Activated naive CD8-positive, alpha-beta T cell treated with anti-CD3 and anti-CD28 coated beads, Interleukin-2, amount 50 U/mL, for 24 hours (primary cell): ENCODE results near the gene TEKT2.

Experiments used
- ATAC-seq: fragments of 150-1000 bp; cut with Tn5 transposase; one replicate; pipeline ENCODE4 v1.10.0; 2021
- DNase-seq: peaks from one replicate; pipeline ENCODE4 v3.0.0; 2021
- H3K27ac Mint-ChIP-seq: one replicate; pipeline ENCODE4 v1.8.0; 2021; ENCODE audit warnings: mild to moderate bottlenecking, mixed read lengths
- H3K27me3 Mint-ChIP-seq: one replicate; pipeline ENCODE4 v1.8.0; 2021; ENCODE audit warnings: mixed read lengths
- H3K36me3 Mint-ChIP-seq: one replicate; pipeline ENCODE4 v1.8.0; 2021; ENCODE audit warnings: low read depth, mixed read lengths
- H3K4me1 Mint-ChIP-seq: one replicate; pipeline ENCODE4 v1.8.0; 2021; ENCODE audit warnings: mixed read lengths
- H3K4me3 Mint-ChIP-seq: one replicate; pipeline ENCODE4 v1.8.0; 2021; ENCODE audit warnings: mild to moderate bottlenecking, moderate library complexity, mixed read lengths
- H3K9me3 Mint-ChIP-seq: one replicate; pipeline ENCODE4 v1.8.0; 2021; ENCODE audit warnings: mixed read lengths

The TEKT2 gene

GRCh38 chr1:36083635-36084496 lies at the start of gene TEKT2:
Gene TEKT2, plus strand, starts transcription at chr1:36084094. Its CDS starts 828 bp downstream, at chr1:36084922.
- DNase-seq (peak; percentile 32), ATAC-seq (no peak)
- Mint-ChIP-seq H3K36me3 (no peaks in the 10 kb centered on the region), H3K27me3 (peaks cover 37% of the 10 kb centered on the region), H3K27ac (no peak within 1 kb of the TSS), H3K9me3 (no peaks in the 10 kb centered on the region), H3K4me3 (peak within 1 kb of the TSS; percentile 34), H3K4me1 (peaks cover 4% of the 10 kb centered on the region)

GRCh38 chr1:36034692-36035091 lies 49.2 kb upstream of the TEKT2 start:
- Mint-ChIP-seq H3K27me3 (no peaks in the 10 kb centered on the region), H3K4me1 (no peaks in the 10 kb centered on the region), H3K27ac (no peak overlapping the region), H3K36me3 (peaks cover 19% of the 10 kb centered on the region), H3K4me3 (no peak overlapping the region), H3K9me3 (no peaks in the 10 kb centered on the region)
- DNase-seq, result no peak
- no peak for ATAC-seq

GRCh38 chr1:36035154-36035553 lies 48.7 kb upstream of the TEKT2 start:
- Mint-ChIP-seq H3K9me3 (no peaks in the 10 kb centered on the region), H3K4me1 (no peaks in the 10 kb centered on the region), H3K27ac (no peak overlapping the region), H3K36me3 (peaks cover 23% of the 10 kb centered on the region), H3K4me3 (no peak overlapping the region), H3K27me3 (no peaks in the 10 kb centered on the region)
- no peak for ATAC-seq
- no peak for DNase-seq

GRCh38 chr1:36040238-36040637 lies 43.7 kb upstream of the TEKT2 start:
- ATAC-seq, result no peak
- no peak for DNase-seq
- Mint-ChIP-seq H3K36me3 (peaks cover 20% of the 10 kb centered on the region), H3K9me3 (no peaks in the 10 kb centered on the region), H3K27ac (no peak overlapping the region), H3K4me1 (no peaks in the 10 kb centered on the region), H3K4me3 (no peak overlapping the region), H3K27me3 (no peaks in the 10 kb centered on the region)

- Mint-ChIP-seq H3K27me3 (no peaks in the 10 kb centered on the region), H3K4me3 (no peak overlapping the region), H3K9me3 (peaks cover 4% of the 10 kb centered on the region), H3K4me1 (no peaks in the 10 kb centered on the region), H3K27ac (no peak overlapping the region), H3K36me3 (peaks cover 23% of the 10 kb centered on the region)
- ATAC-seq, result no peak
- no peak for DNase-seq
Measured at GRCh38 chr1:36051821-36052220, 32.1 kb upstream of the TEKT2 start.

GRCh38 chr1:36053978-36054377 lies 29.9 kb upstream of the TEKT2 start:
- no peak for DNase-seq
- no peak for ATAC-seq
- H3K4me1 Mint-ChIP-seq, result no peaks in the 10 kb centered on the region
- H3K9me3 Mint-ChIP-seq, result no peaks in the 10 kb centered on the region
- H3K27me3 Mint-ChIP-seq, result no peaks in the 10 kb centered on the region
- no peak overlapping the region for H3K4me3 Mint-ChIP-seq
- H3K36me3 Mint-ChIP-seq, result peaks cover 2% of the 10 kb centered on the region
- no peak overlapping the region for H3K27ac Mint-ChIP-seq

- Mint-ChIP-seq H3K27ac (no peak overlapping the region), H3K4me3 (no peak overlapping the region), H3K9me3 (no peaks in the 10 kb centered on the region), H3K27me3 (no peaks in the 10 kb centered on the region), H3K4me1 (no peaks in the 10 kb centered on the region), H3K36me3 (no peaks in the 10 kb centered on the region)
- no peak for DNase-seq
- no peak for ATAC-seq
Measured at GRCh38 chr1:36055706-36056105, 28.2 kb upstream of the TEKT2 start.

GRCh38 chr1:36062315-36062714 lies 21.6 kb upstream of the TEKT2 start:
- no peak for ATAC-seq
- H3K36me3 Mint-ChIP-seq, result no peaks in the 10 kb centered on the region
- H3K27me3 Mint-ChIP-seq, result no peaks in the 10 kb centered on the region
- H3K4me1 Mint-ChIP-seq, result no peaks in the 10 kb centered on the region
- no peak for DNase-seq
- H3K27ac Mint-ChIP-seq, result no peak overlapping the region
- no peak overlapping the region for H3K4me3 Mint-ChIP-seq
- no peaks in the 10 kb centered on the region for H3K9me3 Mint-ChIP-seq

GRCh38 chr1:36067871-36068270 lies 16.0 kb upstream of the TEKT2 start:
- Mint-ChIP-seq H3K36me3 (no peaks in the 10 kb centered on the region), H3K27me3 (no peaks in the 10 kb centered on the region), H3K4me1 (no peaks in the 10 kb centered on the region), H3K4me3 (no peak overlapping the region), H3K27ac (no peak overlapping the region), H3K9me3 (no peaks in the 10 kb centered on the region)
- ATAC-seq (no peak), DNase-seq (no peak)

GRCh38 chr1:36068866-36069265 lies 15.0 kb upstream of the TEKT2 start:
- no peak overlapping the region for H3K27ac Mint-ChIP-seq
- no peak for DNase-seq
- H3K9me3 Mint-ChIP-seq, result no peaks in the 10 kb centered on the region
- no peaks in the 10 kb centered on the region for H3K27me3 Mint-ChIP-seq
- H3K4me3 Mint-ChIP-seq, result no peak overlapping the region
- no peaks in the 10 kb centered on the region for H3K36me3 Mint-ChIP-seq
- no peaks in the 10 kb centered on the region for H3K4me1 Mint-ChIP-seq
- ATAC-seq, result no peak

- Mint-ChIP-seq H3K4me1 (no peaks in the 10 kb centered on the region), H3K9me3 (no peaks in the 10 kb centered on the region), H3K4me3 (no peak overlapping the region), H3K27me3 (no peaks in the 10 kb centered on the region), H3K27ac (no peak overlapping the region), H3K36me3 (no peaks in the 10 kb centered on the region)
- DNase-seq (no peak), ATAC-seq (no peak)
Measured at GRCh38 chr1:36070349-36070748, 13.5 kb upstream of the TEKT2 start.

GRCh38 chr1:36076979-36077573 lies 6.8 kb upstream of the TEKT2 start:
- DNase-seq, result no peak
- Mint-ChIP-seq H3K4me1 (no peaks in the 10 kb centered on the region), H3K4me3 (no peak overlapping the region), H3K36me3 (no peaks in the 10 kb centered on the region), H3K9me3 (no peaks in the 10 kb centered on the region), H3K27ac (no peak overlapping the region), H3K27me3 (peaks cover 15% of the 10 kb centered on the region)
- no peak for ATAC-seq

GRCh38 chr1:36080236-36080635 lies 3.7 kb upstream of the TEKT2 start:
- H3K4me1 Mint-ChIP-seq, result peaks cover 2% of the 10 kb centered on the region
- H3K27me3 Mint-ChIP-seq, result peaks cover 33% of the 10 kb centered on the region
- ATAC-seq (no peak), DNase-seq (no peak)
- no peak overlapping the region for H3K27ac Mint-ChIP-seq
- no peak overlapping the region for H3K4me3 Mint-ChIP-seq
- H3K36me3 Mint-ChIP-seq, result no peaks in the 10 kb centered on the region
- no peaks in the 10 kb centered on the region for H3K9me3 Mint-ChIP-seq

- no peak overlapping the region for H3K4me3 Mint-ChIP-seq
- H3K27me3 Mint-ChIP-seq, result peaks cover 33% of the 10 kb centered on the region
- no peaks in the 10 kb centered on the region for H3K9me3 Mint-ChIP-seq
- no peak for DNase-seq
- no peak for ATAC-seq
- H3K36me3 Mint-ChIP-seq, result no peaks in the 10 kb centered on the region
- H3K4me1 Mint-ChIP-seq, result peaks cover 2% of the 10 kb centered on the region
- H3K27ac Mint-ChIP-seq, result no peak overlapping the region
Measured at GRCh38 chr1:36080801-36081200, 3.1 kb upstream of the TEKT2 start.

GRCh38 chr1:36081926-36082485 lies 1.9 kb upstream of the TEKT2 start:
- Mint-ChIP-seq H3K27ac (no peak overlapping the region), H3K4me3 (no peak overlapping the region), H3K27me3 (peaks cover 39% of the 10 kb centered on the region), H3K9me3 (no peaks in the 10 kb centered on the region), H3K4me1 (peaks cover 2% of the 10 kb centered on the region), H3K36me3 (no peaks in the 10 kb centered on the region)
- no peak for DNase-seq
- ATAC-seq, result no peak
